ENCODE results near the gene SNX9. TPM values are rescaled to one million over a fixed set of nuclear protein-coding genes. Genes with fewer than 3 reads are reported as not detected.
"Not testable (repeated sequence)": the region's sequence is repeated elsewhere in the genome, so short reads cannot be mapped to it uniquely, and the experiment has no call there.

SNX9 gene
- total and polyA plus RNA-seq, 9 donors: 20.2 to 36.9 (median 27.1) TPM

GRCh38 chr6:157786221-157786620 is 36.8 kb upstream of the SNX9 start:
- Histone ChIP-seq H3K4me3 (ENCODE audit: low read length) (no peak overlapping the region), H3K27me3 (ENCODE audit: control insufficient read depth, insufficient read depth, low read length) (no peaks in the 10 kb centered on the region), H3K27ac (ENCODE audit: low read length) (no peak overlapping the region), H3K9me3 (replicated peaks; ENCODE audit: control insufficient read depth, low read depth, low read length) (peaks cover 2% of the 10 kb centered on the region), H3K4me1 (ENCODE audit: control insufficient read depth, insufficient read depth, low read length) (no peaks in the 10 kb centered on the region), H3K36me3 (ENCODE audit: control insufficient read depth, insufficient read depth, low read length) (no peaks in the 10 kb centered on the region)
- 83% methylated on average over 1 of the region's 3 CpGs for WGBS (ENCODE audit: insufficient coverage)
- no peak for DNase-seq

DNA sequence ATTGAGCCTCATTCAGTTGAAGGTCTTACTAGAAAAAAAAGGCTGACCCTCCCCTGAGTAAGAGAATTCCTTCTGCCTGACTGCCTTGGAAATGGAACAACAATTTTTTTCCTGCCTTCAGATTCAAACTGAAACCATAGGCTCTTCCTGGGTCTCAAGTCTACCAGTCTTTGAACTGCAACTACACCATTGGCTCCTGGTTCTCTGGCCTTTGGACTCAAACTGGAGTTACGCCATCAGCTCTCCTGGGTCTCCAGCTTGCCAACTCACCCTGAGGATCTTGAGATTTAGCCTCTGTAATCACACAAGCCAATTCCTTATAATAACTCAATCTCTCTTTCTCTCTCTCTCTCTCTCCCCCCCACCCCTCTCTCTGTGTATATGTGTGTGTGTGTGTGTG is 36.0 kb upstream of the SNX9 start:
- no peaks in the 10 kb centered on the region for H3K36me3 ChIP-seq (ENCODE audit: control insufficient read depth, insufficient read depth, low read length)
- H3K27me3 ChIP-seq (ENCODE audit: control insufficient read depth, insufficient read depth, low read length): no peaks in the 10 kb centered on the region
- no peak overlapping the region for H3K4me3 ChIP-seq (ENCODE audit: low read length)
- H3K4me1 ChIP-seq (ENCODE audit: control insufficient read depth, insufficient read depth, low read length): no peaks in the 10 kb centered on the region
- H3K9me3 ChIP-seq (replicated peaks; ENCODE audit: control insufficient read depth, low read depth, low read length): peaks cover under 1% of the 10 kb centered on the region
- H3K27ac ChIP-seq (ENCODE audit: low read length): no peak overlapping the region
- no peak for DNase-seq
- 88% methylated on average over 1 of the region's 1 CpG for WGBS (ENCODE audit: insufficient coverage)

- Histone ChIP-seq H3K9me3 (replicated peaks; ENCODE audit: control insufficient read depth, low read depth, low read length) (no peaks in the 10 kb centered on the region), H3K4me3 (ENCODE audit: low read length) (no peak overlapping the region), H3K27ac (ENCODE audit: low read length) (no peak overlapping the region), H3K27me3 (ENCODE audit: control insufficient read depth, insufficient read depth, low read length) (no peaks in the 10 kb centered on the region), H3K4me1 (ENCODE audit: control insufficient read depth, insufficient read depth, low read length) (no peaks in the 10 kb centered on the region), H3K36me3 (ENCODE audit: control insufficient read depth, insufficient read depth, low read length) (no peaks in the 10 kb centered on the region)
- DNase-seq: no peak
- no CpG with 5 or more reads among the region's 1 CpG for WGBS (ENCODE audit: insufficient coverage)
Measured at GRCh38 chr6:157788180-157788579, 34.9 kb upstream of the SNX9 start.

DNA sequence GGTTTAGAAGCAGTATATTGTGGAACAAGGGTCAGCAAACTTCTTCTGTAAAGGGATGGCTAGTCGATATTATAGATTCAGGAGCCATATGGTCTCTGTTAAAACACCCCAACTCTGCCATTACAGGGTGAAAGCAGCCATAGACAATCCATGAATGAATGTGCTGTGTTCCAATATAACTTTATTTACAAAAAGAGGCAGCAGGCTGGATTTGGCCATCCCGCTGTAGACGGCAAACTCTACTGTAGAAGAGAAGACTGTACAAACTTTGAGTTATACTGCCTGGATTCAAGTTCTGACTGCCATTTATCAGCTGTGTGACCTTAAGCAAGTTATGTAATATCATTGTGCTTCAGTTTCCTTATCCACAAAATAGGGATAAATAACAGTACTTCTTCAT is 33.7 kb upstream of the SNX9 start:
- DNase-seq: no peak
- Histone ChIP-seq H3K4me1 (ENCODE audit: control insufficient read depth, insufficient read depth, low read length) (no peaks in the 10 kb centered on the region), H3K9me3 (replicated peaks; ENCODE audit: control insufficient read depth, low read depth, low read length) (no peaks in the 10 kb centered on the region), H3K27ac (ENCODE audit: low read length) (no peak overlapping the region), H3K27me3 (ENCODE audit: control insufficient read depth, insufficient read depth, low read length) (no peaks in the 10 kb centered on the region), H3K4me3 (ENCODE audit: low read length) (no peak overlapping the region), H3K36me3 (ENCODE audit: control insufficient read depth, insufficient read depth, low read length) (no peaks in the 10 kb centered on the region)
- no CpG with 5 or more reads among the region's 3 CpGs for WGBS (ENCODE audit: insufficient coverage)

DNA sequence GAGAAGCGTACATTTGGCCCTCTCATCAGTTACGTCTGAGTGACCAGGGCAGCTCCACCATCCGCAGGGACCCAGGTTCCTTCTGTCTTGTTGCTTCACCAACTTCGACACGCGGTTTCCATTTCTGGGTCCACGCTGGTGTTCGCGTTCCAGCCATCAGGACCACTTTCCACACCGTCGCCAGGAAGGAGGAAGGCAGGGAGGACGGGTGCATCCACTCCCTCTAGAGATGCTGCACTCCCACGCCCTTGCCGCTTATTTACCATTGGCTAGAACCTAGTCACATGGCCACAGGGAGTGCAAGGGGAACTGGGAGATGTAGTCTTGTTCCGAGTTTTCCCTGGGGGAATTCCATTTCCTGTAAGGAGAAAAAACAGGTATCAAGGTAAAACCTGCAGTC is 33.2 kb upstream of the SNX9 start:
- H3K27ac ChIP-seq (ENCODE audit: low read length): no peak overlapping the region
- H3K4me1 ChIP-seq (ENCODE audit: control insufficient read depth, insufficient read depth, low read length): no peaks in the 10 kb centered on the region
- no peaks in the 10 kb centered on the region for H3K27me3 ChIP-seq (ENCODE audit: control insufficient read depth, insufficient read depth, low read length)
- no peaks in the 10 kb centered on the region for H3K9me3 ChIP-seq (replicated peaks; ENCODE audit: control insufficient read depth, low read depth, low read length)
- WGBS (ENCODE audit: insufficient coverage): 86% methylated on average over 13 of the region's 15 CpGs
- no peak for DNase-seq
- no peak overlapping the region for H3K4me3 ChIP-seq (ENCODE audit: low read length)
- H3K36me3 ChIP-seq (ENCODE audit: control insufficient read depth, insufficient read depth, low read length): no peaks in the 10 kb centered on the region

DNA sequence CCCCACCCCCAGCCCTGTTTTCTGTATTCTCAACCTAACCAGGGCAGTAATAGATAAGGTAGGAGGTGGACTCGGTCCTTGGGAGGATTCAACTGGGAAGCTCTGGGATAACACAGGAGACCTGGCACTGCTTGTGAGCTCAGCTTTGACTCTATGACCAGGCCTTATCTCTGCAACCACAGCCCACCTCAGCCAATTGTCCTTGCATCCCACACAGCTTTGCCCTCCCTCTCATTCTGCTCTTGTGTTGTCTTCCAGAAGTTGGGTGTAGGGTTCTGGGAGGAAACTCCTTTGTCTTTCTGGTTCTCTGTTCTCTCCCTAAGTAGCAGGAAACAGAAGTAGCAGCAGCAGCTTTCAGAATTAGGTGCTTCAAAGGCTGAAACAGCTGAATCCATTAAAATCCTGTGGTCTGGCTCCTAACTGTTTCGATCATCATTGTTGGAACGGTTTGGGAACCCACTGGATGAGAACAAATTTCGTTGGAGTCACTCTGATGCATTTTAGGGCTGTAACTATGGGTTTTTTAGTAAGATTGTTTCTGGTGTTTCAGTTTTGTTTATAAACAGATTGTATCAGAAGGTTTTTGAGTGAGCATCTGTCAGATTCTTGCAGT is 32.4 kb upstream of the SNX9 start:
- Histone ChIP-seq H3K9me3 (replicated peaks; ENCODE audit: control insufficient read depth, low read depth, low read length) (no peaks in the 10 kb centered on the region), H3K36me3 (ENCODE audit: control insufficient read depth, insufficient read depth, low read length) (no peaks in the 10 kb centered on the region), H3K27me3 (ENCODE audit: control insufficient read depth, insufficient read depth, low read length) (no peaks in the 10 kb centered on the region), H3K4me1 (ENCODE audit: control insufficient read depth, insufficient read depth, low read length) (no peaks in the 10 kb centered on the region), H3K27ac (ENCODE audit: low read length) (no peak overlapping the region), H3K4me3 (ENCODE audit: low read length) (no peak overlapping the region)
- DNase-seq: peak; percentile 51
- 51% methylated on average over 3 of the region's 4 CpGs for WGBS (ENCODE audit: insufficient coverage)

DNA sequence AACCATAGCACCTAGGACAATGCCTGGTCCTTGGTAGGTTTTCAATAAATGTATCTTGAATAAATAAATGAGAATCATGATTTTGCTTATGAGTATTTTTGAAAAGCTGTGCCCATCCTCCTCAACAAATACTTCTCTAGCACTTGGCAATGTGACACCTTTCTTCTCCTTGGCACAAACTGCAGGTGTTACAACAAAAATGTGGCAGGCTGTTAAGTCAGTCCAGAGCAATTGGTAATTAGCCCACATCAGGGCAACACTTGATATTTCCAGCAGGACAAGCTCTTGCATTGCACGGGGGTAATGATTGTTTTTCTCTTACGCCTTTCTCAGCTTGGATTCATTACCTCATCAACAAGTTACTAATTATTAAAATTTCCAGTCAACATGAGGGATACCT is 31.6 kb upstream of the SNX9 start:
- H3K36me3 ChIP-seq (ENCODE audit: control insufficient read depth, insufficient read depth, low read length): no peaks in the 10 kb centered on the region
- no CpG with 5 or more reads among the region's 2 CpGs for WGBS (ENCODE audit: insufficient coverage)
- H3K27me3 ChIP-seq (ENCODE audit: control insufficient read depth, insufficient read depth, low read length): no peaks in the 10 kb centered on the region
- H3K9me3 ChIP-seq (replicated peaks; ENCODE audit: control insufficient read depth, low read depth, low read length): no peaks in the 10 kb centered on the region
- DNase-seq: no peak
- no peaks in the 10 kb centered on the region for H3K4me1 ChIP-seq (ENCODE audit: control insufficient read depth, insufficient read depth, low read length)
- H3K27ac ChIP-seq (ENCODE audit: low read length): no peak overlapping the region
- H3K4me3 ChIP-seq (ENCODE audit: low read length): no peak overlapping the region

- DNase-seq: no peak
- Histone ChIP-seq H3K4me1 (ENCODE audit: control insufficient read depth, insufficient read depth, low read length) (no peaks in the 10 kb centered on the region), H3K27ac (ENCODE audit: low read length) (no peak overlapping the region), H3K9me3 (replicated peaks; ENCODE audit: control insufficient read depth, low read depth, low read length) (no peaks in the 10 kb centered on the region), H3K36me3 (ENCODE audit: control insufficient read depth, insufficient read depth, low read length) (no peaks in the 10 kb centered on the region), H3K4me3 (ENCODE audit: low read length) (no peak overlapping the region), H3K27me3 (ENCODE audit: control insufficient read depth, insufficient read depth, low read length) (no peaks in the 10 kb centered on the region)
- no CpG with 5 or more reads among the region's 2 CpGs for WGBS (ENCODE audit: insufficient coverage)
Measured at GRCh38 chr6:157792671-157793070, 30.4 kb upstream of the SNX9 start.

GRCh38 chr6:157794012-157794411 is 29.0 kb upstream of the SNX9 start:
- H3K27ac ChIP-seq (ENCODE audit: low read length); H3K27me3 ChIP-seq (ENCODE audit: control insufficient read depth, insufficient read depth, low read length); H3K4me1 ChIP-seq (ENCODE audit: control insufficient read depth, insufficient read depth, low read length); H3K36me3 ChIP-seq (ENCODE audit: control insufficient read depth, insufficient read depth, low read length); DNase-seq; H3K4me3 ChIP-seq (ENCODE audit: low read length); H3K9me3 ChIP-seq (replicated peaks; ENCODE audit: control insufficient read depth, low read depth, low read length): not testable (repeated sequence)
- WGBS (ENCODE audit: insufficient coverage): no CpG with 5 or more reads among the region's 5 CpGs

DNA sequence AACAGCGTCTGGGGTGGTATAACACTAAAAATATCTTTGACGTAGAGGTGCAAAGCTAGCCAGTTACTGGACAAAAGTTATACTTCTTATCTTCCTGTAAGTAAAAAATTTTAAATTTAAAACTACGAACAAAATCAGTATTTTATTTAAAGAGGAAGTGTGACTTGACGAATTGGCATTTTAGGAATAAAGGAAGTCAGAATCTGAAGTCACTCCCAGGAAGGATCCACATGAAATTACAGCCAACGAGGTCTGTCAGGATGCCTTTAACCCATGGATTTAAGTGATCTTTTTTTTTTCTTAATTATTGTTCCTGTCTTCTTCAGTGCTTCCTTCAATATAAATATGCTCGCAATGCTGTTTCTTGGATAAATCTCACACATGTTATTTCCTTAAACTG is 27.2 kb upstream of the SNX9 start:
- H3K4me1 ChIP-seq (ENCODE audit: control insufficient read depth, insufficient read depth, low read length): no peaks in the 10 kb centered on the region
- H3K27ac ChIP-seq (ENCODE audit: low read length): no peak overlapping the region
- no peaks in the 10 kb centered on the region for H3K36me3 ChIP-seq (ENCODE audit: control insufficient read depth, insufficient read depth, low read length)
- no peaks in the 10 kb centered on the region for H3K9me3 ChIP-seq (replicated peaks; ENCODE audit: control insufficient read depth, low read depth, low read length)
- H3K4me3 ChIP-seq (ENCODE audit: low read length): no peak overlapping the region
- peak; percentile 50 for DNase-seq
- no peaks in the 10 kb centered on the region for H3K27me3 ChIP-seq (ENCODE audit: control insufficient read depth, insufficient read depth, low read length)
- no CpG with 5 or more reads among the region's 6 CpGs for WGBS (ENCODE audit: insufficient coverage)

- Histone ChIP-seq H3K36me3 (ENCODE audit: control insufficient read depth, insufficient read depth, low read length) (no peaks in the 10 kb centered on the region), H3K27me3 (ENCODE audit: control insufficient read depth, insufficient read depth, low read length) (no peaks in the 10 kb centered on the region)
- WGBS (ENCODE audit: insufficient coverage): no CpG with 5 or more reads among the region's 6 CpGs
Measured at GRCh38 chr6:157798851-157799250, 24.2 kb upstream of the SNX9 start.

More at GRCh38 chr6:157798851-157799250, 24.2 kb upstream of the SNX9 start:
- Histone ChIP-seq H3K4me3 (ENCODE audit: low read length) (no peak overlapping the region), H3K9me3 (replicated peaks; ENCODE audit: control insufficient read depth, low read depth, low read length) (no peaks in the 10 kb centered on the region), H3K27ac (ENCODE audit: low read length) (no peak overlapping the region), H3K4me1 (ENCODE audit: control insufficient read depth, insufficient read depth, low read length) (no peaks in the 10 kb centered on the region)
- DNase-seq: no peak
